GM21825 (cell line): ENCODE results near the gene HNRNPC.
"Not testable (repeated sequence)": the region's sequence is repeated elsewhere in the genome, so short reads cannot be mapped to it uniquely, and the experiment has no call there.

ENCODE experiments used
- ATAC-seq: cut with Tn5 transposase; IDR thresholded peaks from one replicate; pipeline ENCODE4 v1.9.1; 2021; ENCODE audit warnings: mild to moderate bottlenecking, moderate library complexity; ENCODE audit not compliant: unreplicated experiment

The HNRNPC gene

DNA sequence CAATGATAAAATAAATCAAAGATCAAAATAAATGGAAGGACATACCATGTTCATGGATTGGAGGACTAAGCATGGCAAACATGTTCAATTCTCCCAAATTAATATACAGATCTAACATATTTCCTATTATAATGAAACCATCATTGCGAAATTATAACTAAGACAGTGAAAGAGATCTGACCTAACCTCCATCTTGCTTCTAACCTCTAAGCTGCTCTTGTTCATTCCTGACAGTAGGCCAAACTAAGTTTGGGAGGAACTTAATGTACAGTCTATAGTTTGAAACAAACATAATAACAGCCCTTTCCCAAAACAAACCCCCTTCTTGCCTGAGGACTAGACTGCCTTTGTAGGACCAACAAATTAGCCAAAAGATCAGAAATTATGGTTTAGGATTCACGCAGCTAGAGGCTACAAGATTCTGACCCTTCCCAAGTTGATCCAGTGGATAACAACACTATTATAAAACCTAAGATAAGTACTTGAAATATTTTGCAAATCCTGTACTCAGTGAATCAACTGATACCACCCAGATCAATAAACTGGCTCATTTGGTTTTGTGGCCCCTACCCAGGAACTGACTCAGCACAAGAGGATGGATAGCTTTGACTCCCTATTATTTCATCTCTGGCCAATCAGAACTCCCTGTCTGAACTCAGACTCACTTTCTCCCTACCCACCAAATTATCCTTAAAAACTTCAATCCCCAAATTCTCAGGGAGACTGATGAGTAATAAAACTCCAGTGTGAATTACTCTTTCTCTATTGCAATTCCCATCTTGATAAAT, 71.6 kb downstream of the HNRNPC start:
- ATAC-seq, result no peak

DNA sequence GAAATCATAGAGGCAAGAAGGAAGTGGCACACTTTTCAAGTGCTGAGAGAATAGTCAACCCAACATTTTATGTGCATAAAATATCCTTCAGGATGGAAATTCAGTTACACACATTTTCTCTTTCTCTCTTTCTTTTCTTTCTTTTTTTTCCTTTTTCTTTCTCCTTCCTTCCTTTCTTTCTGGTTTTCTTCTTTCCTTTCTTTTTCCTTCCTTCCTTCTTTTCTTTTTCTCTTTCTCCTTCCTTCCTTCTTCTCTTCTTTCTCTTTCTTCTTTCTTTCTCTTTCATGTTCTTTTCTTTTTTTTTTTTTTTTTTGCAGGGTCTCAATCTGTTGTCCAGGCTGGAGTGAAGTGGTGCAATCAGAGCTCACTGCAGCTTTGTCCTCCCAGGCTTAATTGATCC, 74.6 kb downstream of the HNRNPC start:
- ATAC-seq, result no peak

DNA sequence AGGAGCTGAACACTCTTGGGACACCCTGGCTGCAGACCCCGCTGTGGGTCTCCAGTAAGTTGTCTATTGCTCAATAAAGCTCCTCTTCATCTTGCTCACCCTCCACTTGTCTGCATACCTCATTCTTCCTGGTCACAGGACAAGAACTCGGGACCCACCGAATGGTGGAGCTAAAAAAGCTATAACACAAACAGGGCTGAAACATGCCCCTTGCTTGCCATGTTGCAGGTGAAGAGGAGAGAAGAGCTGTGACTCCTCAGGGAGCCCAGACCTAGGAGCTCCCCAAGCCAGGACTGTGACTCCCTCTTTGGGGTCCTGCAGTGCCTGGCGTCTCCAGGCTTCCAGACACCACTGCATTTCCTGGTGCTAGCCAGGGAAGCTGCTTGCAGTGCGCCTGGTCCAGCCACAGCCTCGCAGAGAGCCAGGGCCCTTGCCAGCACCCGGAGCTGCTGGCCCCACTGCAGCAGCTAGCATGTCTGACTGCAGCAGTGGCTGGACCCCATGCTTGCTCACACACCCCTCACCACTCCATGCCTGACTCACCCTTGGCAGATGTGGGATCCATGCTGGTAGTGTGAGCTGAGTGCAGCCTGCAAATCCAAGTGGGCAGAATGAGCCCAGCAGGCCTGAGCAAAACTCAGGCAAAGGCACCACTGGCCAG, 76.2 kb downstream of the HNRNPC start:
- no peak for ATAC-seq

DNA sequence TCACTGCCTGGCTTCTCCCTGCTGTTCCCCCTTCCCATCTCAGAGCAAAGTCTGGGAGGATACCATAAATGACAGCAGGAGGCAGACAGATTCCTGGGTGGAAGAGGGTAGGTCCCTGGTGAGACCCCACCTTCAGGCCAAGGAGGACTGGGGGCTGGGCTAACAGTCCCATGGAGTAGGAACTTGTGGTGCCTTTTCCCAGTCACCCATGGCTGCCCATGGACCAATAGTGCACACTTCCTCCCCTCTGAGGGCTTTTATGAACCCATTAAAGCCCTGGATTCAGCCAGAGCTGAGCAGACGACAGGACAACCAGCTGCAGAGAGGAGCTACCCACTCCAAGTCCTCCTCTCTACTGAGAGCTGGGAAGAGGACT, 76.8 kb downstream of the HNRNPC start:
- ATAC-seq, result no peak

DNA sequence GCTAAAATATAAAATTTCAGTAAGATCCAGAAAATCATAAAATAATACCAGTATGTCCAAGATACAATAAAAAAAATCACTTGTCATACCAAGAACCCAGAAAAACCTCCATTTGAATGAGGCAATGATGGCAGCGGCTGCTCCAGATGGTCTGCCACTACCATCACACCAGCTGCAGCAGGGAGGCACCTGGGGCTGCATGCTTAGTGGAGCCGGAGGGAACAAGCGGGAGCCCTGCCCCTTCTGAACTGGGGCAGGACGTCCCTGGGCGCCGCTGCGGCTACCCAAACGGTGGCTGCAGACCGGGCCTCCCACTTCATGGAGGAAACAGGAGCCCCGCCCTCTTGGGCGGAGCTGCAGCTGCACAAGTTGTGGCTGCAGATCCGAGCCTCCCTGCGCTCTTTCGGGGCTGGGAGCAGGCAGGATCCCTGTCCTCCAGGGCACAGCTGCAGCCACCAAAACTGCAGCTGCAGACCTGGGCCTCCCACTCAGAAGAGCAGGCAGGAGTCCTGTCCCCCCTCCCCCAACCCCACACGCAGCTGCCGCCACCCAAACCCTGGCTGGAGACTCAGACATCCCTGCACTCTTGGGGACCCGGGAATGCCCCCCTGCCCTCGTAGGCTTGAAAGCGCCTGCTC, 77.3 kb downstream of the HNRNPC start:
- ATAC-seq, result peak; percentile 95

DNA sequence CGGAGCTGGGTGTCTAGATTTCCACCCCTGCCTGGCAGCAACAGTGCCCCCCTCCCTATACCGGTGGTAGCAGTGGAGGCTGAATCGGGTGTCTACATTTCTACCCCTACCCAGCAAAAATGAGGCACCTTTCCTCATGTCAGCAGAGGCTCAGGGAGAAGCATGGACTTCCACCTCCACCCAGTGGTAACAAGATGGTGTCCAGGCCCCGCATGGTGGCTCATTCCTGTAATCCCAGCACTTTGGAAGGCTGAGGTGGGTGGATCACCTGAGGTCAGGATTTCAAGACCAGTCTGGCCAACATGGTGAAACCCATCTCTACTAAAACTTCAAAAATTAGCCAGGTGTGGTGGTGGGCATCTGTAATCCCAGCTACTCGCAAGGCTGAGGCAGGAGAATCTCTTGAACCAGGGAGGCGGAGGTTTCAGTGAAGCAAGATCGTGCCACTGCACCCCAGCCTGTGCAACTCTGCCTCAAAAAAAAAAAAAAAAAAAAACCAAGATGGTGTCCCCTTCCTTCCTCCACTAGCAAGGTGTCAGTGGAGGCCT, 77.9 kb downstream of the HNRNPC start:
- ATAC-seq, result no peak

DNA sequence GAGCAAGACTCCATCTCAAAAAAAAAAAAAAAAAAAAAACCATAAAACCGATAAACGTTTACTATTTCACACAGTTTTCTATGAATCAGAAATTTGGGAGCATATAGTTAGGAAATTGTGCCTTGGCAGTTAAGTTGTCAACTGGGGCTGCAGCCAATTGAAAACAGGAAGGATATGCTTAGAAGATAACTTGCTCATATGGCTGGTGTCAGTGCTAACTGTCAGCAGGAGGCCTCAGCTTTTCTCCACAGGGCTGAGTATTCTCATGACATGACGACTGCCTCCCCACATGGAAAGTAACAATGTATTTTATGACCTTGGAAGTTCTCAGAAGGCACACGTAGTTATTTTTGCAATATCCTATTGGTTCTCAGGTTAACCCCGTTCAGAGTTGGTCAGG, 83.8 kb downstream of the HNRNPC start:
- no peak for ATAC-seq

DNA sequence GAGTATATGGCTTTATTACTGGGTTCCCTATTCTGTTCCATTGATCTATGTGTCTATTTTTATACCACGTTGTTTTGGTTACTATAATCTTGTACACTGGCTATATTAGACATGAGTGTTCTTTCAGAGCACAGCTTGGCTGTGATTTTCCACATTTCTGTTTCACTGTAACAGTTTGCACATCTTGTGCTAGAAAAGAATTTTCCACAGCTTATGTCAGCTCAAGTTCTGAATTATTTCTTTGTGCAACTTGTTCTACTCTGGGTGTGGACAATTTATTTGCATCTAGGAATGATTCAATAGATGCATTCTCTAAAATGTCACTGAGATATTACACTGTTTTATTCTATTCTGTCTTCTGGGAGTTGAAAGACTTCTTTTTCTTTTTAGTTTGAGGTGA, 85.0 kb downstream of the HNRNPC start:
- ATAC-seq, result no peak

DNA sequence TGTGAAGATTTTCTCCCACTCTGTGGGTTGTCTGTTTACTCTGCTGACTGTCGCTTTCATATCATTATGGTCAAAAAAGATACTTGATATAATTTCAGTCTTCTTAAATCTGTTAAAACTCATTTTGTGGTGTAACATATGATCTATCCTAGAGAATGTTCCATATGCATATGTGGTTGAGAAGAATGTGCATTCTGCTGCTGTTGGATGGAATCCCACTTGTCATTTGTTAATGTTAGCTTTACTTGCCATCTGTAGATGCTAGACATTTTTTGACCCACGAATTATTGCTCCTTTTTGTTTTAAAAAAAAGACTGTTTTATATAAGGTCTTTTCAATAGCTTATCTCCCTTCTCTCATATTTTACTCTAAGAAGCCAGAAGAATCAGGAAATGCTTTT, 87.1 kb downstream of the HNRNPC start:
- no peak for ATAC-seq

DNA sequence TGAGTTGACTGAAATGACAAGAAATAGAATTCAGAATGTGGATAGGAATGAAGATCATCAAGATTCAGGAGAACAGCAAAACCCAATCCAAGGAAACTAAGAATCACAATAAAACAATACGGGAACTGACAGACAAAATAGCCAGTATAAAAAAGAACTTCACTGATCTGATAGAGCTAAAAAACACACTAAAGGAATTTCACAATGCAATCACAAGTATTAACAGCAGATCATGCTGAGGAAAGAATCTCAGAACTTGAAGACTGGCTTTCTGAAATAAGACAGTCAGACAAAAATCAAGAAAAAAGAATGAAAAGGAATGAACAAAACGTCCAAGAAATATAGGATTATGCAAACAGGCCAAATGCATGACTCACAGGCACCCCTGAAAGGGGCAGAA, 98.1 kb downstream of the HNRNPC start:
- no peak for ATAC-seq

DNA sequence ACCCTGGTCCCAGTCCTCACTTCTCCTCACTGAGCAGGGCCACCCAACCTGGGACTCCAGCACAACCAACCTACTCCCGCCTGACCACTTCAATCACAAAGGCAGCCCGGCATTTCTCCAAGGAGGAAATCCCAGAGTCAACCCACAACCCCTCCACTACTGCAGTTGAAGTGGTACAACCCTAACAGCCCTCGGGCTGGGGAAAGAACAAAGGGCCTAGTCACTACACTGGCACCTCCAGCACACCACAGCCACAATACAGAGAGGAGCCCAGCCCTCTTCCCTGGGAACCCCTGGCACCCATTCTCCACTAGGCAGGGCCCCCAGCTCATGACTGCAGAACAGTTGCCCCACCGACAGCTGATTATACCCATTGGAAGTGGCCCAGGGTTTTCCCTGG, 99.7 kb downstream of the HNRNPC start:
- no peak for ATAC-seq

DNA sequence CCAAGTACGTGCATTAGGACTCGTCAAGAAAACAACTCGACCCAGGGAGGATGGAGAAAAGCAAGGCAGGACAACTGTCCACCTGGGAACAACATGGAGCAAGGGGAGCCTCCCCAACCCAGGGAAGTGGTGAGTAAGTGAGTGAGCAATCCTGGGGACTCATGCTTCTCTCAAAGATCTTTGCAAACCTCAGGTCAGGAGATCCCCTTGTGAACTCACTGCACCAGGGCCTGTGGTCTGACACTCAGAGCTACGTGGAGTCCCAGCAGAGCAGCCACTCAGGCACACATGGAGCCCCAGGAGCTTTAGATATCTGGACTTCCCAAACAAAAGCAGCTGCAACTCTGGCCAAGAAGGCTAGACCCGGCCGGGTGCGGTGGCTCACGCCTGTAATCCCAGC, 101.2 kb downstream of the HNRNPC start:
- no peak for ATAC-seq

DNA sequence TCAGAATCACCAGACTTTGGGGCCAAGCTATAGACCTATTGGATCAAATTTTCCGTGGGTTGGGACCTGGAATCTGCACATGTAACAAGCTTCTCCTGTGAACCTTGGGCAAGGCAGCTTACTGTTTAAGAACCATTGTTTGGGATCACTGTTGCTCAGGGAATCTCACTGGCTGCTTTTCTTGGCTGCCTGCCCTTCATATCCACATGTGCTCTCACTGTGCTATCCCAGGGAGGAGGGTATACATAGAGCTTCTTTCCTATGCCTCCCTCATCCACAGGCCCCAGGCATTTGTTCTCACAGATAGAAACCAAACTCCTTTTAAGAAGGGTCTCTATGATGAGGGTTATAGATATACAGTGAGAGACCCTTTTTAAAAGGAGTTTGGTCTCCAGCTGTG, 103.6 kb downstream of the HNRNPC start:
- ATAC-seq, result not testable (repeated sequence)

DNA sequence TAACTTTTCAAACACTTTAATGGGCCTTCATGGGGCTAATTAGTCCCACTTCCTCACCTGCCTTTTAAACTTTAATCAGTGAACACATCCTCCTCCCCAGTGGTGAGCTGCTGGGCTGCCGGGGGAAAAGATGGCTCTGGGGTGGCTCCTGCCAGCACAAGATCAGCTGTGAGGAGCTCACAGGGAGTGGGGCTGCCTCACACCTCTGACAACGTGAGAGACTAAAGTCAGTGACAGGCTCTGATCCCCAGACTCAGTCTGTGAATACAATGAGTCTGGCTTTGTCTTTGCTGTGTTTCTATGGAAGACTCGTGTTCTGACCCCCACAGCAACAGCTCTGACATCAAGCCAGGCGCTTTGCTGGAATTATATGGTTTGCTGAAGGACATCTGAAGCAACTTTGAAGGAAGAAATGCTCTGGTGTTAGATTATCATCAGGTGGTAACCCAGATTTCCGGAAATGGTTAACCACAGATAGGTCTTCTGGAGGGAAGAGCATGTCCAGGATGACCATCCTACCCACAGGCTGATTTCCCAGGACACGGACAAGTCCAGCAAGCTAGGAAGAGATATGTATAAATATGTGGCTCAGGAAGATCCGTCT, 104.1 kb downstream of the HNRNPC start:
- not testable (repeated sequence) for ATAC-seq

DNA sequence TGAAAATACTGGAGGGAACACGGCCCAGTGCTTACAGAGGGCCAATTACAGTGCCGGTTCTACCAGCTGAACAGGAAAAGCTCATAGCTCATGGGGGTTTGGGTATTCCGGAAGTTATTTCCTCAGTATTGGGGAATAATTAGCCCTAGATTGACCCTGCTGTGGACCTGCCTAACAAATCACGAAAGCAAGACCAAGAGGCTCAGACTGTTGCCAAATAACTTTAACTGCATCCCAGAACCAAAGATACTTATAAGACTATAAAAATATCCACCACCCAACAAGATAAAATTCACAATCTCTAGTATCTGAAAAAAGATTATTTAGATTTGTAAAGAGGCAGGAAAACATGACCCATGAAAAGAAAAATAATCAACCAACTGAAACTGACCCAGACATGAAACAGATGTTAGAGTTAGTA, 105.4 kb downstream of the HNRNPC start:
- ATAC-seq, result no peak

DNA sequence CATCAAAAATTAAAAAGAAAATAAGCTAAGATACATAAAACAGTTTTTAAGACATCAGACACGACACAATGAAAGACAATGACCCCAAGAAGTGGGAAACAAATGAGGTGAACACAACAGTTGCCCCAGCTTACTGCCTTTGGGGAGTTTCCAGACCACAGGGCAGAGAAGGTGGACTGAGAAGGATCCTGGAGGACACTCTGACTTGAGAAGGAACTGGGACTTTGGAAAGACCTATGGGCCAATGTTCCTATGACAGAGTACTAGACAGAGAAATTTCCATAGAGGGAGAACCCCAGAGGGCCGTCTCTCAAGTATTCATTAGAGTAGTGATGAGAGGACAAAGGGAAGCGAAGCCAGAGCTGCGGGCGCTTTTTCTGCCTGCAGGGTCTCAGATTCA, 107.2 kb downstream of the HNRNPC start:
- ATAC-seq, result no peak

DNA sequence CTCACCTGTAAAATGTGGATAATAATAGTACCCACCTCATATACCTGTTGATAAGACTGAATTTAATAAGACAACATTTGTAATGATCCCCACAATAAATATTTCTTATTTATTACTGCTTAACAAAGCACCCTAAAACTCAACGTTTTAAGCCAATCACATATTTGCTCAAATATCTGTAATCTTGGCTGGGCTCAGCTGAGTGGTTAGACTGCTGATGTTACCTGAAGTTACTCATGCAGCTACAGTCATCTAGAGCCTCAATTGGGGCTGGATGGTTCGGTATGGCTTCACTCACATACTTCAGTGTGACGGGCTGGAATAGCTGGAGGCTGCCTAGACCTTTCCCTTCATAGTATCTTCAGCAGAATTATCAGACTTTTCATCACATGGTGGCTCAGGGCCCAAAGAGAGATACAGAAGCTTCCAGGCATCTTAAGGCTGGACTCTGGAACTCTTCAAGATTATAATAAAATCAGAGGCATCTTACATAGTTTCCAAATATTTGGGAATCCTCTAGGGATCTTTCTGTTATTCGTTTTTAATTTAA, 109.1 kb downstream of the HNRNPC start:
- no peak for ATAC-seq
